Measurements from ENCODE around the gene MATN4.
A peak's percentile ranks its signal among the peaks of the same experiment; 100 is the strongest.

Gene MATN4

DNA sequence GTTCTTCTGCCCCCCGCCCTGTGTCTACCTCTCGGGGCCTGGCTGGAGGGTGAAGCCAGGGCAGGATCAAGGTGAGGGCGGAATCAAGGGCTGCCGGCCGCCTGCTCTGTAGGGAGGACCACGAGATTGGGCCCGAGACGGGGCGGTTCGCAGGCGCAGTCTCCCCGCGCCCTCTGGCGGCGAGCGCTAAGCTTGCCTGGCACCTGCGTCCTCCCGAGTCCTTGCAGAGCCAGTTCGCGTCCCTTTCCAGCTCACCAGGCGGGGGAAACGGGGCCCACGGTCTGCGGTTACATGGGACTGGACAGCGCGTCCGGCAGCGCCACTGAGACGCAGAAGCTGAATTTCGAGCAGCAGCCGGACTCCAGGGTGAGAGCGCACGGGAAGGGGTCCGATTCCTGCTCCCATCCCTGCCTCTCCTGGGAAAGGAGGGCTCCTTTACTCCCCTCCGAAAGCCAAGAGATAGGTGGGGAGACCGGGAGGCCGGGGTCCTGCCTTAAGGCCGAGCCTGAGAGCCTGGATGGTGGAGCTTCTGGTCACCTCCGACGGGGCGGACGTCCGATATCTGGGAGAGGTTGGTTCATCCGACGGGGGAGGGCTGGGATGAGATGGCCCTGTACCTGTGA is 3.6 kb upstream of the MATN4 start:
- peak; percentile 41 to 59 for DNase-seq (ENCODE audit: low read depth in 1 of 2, low spot score in 1 of 2)
- Histone ChIP-seq H3K27me3 (ENCODE audit: insufficient read depth, poor library complexity, severe bottlenecking) (no peaks in the 10 kb centered on the region), H3K27ac (replicated peaks) (no peak overlapping the region), H3K4me3 (replicated peaks; ENCODE audit: insufficient read depth, low read length) (no peak overlapping the region)
- TF ChIP-seq POLR2AphosphoS5 (IDR thresholded peaks at IDR 0.05; ENCODE audit: low read depth): no peak
- TF ChIP-seq CTCF (IDR thresholded peaks at IDR 0.05; ENCODE audit: insufficient read depth, low read length): peak; percentile 58
- TF ChIP-seq REST (IDR thresholded peaks at IDR 0.05; ENCODE audit: insufficient replicate concordance, low read depth): no peak
- TF ChIP-seq SPI1 (IDR thresholded peaks at IDR 0.05; ENCODE audit: borderline replicate concordance, low read depth): no peak

GRCh38 chr20:45309075-45309474 is 976 bp upstream of the MATN4 start:
- no peak overlapping the region for H3K27ac ChIP-seq (replicated peaks)
- H3K4me3 ChIP-seq (replicated peaks; ENCODE audit: insufficient read depth, low read length): no peak overlapping the region
- H3K27me3 ChIP-seq (ENCODE audit: insufficient read depth, poor library complexity, severe bottlenecking): no peaks in the 10 kb centered on the region
- TF ChIP-seq CTCF (IDR thresholded peaks at IDR 0.05; ENCODE audit: insufficient read depth, low read length) (no peak), REST (IDR thresholded peaks at IDR 0.05; ENCODE audit: insufficient replicate concordance, low read depth) (no peak), SPI1 (IDR thresholded peaks at IDR 0.05; ENCODE audit: borderline replicate concordance, low read depth) (no peak), POLR2AphosphoS5 (IDR thresholded peaks at IDR 0.05; ENCODE audit: low read depth) (no peak)
- no peak for DNase-seq (ENCODE audit: low read depth in 1 of 2, low spot score in 1 of 2)

DNA sequence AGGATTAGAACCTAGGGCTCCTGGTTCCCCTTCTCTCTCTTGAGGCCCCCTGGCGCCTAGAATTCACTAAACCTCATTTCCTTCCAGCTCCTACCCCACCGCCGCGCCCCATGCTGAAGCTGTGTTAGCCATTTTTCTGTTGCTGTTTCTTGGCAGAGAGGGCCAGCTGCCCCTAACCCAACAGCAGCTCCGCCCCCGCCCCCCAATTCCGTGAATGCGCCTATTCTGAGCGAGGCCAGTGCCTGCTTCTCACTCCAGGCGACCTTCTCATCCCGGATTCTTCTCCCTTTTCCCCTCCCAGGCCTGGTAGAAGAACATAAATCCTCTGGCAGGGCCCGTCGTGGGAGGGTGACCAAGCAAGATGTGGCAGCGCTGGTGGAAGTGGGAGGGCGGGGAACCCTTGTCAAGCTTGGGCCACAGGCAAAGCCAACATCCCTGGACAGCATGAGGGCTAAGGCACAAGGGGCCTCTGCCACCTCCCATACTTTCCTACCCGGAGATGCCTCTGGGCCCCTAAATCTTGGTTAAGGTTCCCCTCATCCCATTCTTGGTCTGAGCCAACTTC is 941 bp downstream of the MATN4 start:
- no peaks in the 10 kb centered on the region for H3K27me3 ChIP-seq (ENCODE audit: insufficient read depth, poor library complexity, severe bottlenecking)
- no peak overlapping the region for H3K4me3 ChIP-seq (replicated peaks; ENCODE audit: insufficient read depth, low read length)
- DNase-seq (ENCODE audit: low read depth in 1 of 2, low spot score in 1 of 2): no peak
- no peak for TF ChIP-seq GABPA (IDR thresholded peaks at IDR 0.05; ENCODE audit: low read depth)
- no peak for TF ChIP-seq POLR2AphosphoS5 (IDR thresholded peaks at IDR 0.05; ENCODE audit: low read depth)
- no peak for TF ChIP-seq SPI1 (IDR thresholded peaks at IDR 0.05; ENCODE audit: borderline replicate concordance, low read depth)
- no peak for TF ChIP-seq CTCF (IDR thresholded peaks at IDR 0.05; ENCODE audit: insufficient read depth, low read length)
- TF ChIP-seq REST (IDR thresholded peaks at IDR 0.05; ENCODE audit: insufficient replicate concordance, low read depth): no peak
- H3K27ac ChIP-seq (replicated peaks): no peak overlapping the region
